ENCODE data around the gene CUX1.

CUX1 gene

DNA sequence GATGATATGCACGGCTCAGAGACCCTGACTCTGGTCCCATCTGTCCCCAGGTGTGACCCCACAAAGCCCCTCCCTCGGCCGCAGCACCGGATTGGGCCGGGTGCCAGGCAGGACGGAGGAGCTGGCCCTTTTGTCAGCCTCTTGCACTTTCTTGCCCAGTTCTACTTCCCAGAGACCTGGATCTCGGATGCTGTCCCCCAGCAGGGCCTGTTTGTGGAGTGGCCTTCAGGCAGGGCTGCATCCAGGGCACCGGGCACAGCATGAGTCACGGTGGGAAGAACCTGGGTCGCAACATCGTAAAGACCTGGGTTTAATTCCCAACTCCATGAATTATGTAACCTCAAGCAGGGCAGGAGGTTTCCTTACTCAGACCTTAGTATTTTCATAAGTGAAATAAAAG, 310.9 kb downstream of the CUX1 start:
- TF ChIP-seq, protein P1, sequence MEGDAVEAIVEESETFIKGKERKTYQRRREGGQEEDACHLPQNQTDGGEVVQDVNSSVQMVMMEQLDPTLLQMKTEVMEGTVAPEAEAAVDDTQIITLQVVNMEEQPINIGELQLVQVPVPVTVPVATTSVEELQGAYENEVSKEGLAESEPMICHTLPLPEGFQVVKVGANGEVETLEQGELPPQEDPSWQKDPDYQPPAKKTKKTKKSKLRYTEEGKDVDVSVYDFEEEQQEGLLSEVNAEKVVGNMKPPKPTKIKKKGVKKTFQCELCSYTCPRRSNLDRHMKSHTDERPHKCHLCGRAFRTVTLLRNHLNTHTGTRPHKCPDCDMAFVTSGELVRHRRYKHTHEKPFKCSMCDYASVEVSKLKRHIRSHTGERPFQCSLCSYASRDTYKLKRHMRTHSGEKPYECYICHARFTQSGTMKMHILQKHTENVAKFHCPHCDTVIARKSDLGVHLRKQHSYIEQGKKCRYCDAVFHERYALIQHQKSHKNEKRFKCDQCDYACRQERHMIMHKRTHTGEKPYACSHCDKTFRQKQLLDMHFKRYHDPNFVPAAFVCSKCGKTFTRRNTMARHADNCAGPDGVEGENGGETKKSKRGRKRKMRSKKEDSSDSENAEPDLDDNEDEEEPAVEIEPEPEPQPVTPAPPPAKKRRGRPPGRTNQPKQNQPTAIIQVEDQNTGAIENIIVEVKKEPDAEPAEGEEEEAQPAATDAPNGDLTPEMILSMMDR (IDR thresholded peaks at IDR 0.05; ENCODE audit: borderline replicate concordance, extremely low read depth, low read length, poor library complexity, severe bottlenecking) = no peak
- no peak for TF ChIP-seq EZH2 (IDR thresholded peaks at IDR 0.05; ENCODE audit: borderline replicate concordance, low read depth, low read length, severe bottlenecking)
- ATAC-seq (ENCODE audit: insufficient read depth, low read depth) = no peak
- H3K36me3 ChIP-seq (ENCODE audit: insufficient read depth, low read length) = peaks cover 40% of the 10 kb centered on the region

DNA sequence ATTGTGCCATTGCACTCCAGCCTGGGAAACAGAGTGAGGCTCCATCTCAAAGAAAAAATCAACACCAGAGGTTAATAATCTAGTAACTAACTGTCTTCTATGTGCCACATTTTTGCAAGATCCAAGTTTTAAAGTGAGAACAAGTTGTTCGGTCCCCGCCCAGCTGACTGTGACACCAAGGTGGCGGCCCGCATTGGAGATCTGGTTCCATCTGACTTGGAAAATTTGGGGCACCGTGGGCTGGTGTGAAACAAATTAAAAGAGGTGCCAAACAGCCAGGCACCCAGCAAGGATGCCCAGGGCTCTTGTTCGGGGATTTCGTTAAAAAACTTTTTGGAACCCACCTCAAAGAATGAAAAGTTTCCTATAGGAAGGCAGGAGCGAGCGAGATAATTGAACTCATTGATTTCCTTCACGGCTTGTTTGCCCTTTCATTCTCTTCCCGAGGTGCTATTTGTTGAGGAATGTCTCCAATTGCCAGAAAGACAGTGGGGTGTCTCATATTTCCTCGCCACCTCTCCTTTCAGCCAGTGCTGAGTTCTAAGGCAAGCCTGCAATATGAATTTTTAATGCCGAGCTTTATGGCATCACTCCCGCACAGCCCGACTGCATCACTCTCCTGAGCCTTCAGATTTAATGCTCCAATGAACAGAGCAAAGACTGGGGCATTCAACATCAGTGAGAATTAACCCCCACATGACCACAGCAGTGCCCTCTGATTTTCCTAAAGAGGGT, 312.4 kb downstream of the CUX1 start:
- Histone ChIP-seq H3K27ac (ENCODE audit: low read length) (no peak overlapping the region), H3K9ac (ENCODE audit: low read depth, low read length) (no peak overlapping the region), H2AFZ (ENCODE audit: low read depth, low read length) (no peak overlapping the region), H4K20me1 (ENCODE audit: insufficient read depth, low read length) (no peaks in the 10 kb centered on the region), H3K79me2 (ENCODE audit: insufficient read depth, low read length) (no peaks in the 10 kb centered on the region), H3K4me3 (ENCODE audit: low read depth in 1 of 2, low read length in 2 of 2) (no peak overlapping the region), H3K27me3 (ENCODE audit: insufficient read depth, low read length, poor library complexity) (no peaks in the 10 kb centered on the region), H3K9me3 (ENCODE audit: insufficient read depth, low read length, severe bottlenecking) (no peaks in the 10 kb centered on the region), H3K4me2 (ENCODE audit: insufficient read depth, low read length) (no peak overlapping the region), H3K36me3 (ENCODE audit: insufficient read depth, low read length) (peaks cover 38% of the 10 kb centered on the region), H3K4me1 (ENCODE audit: insufficient read depth, low read length) (no peaks in the 10 kb centered on the region)
- DNase-seq = no peak
- TF ChIP-seq, protein P1 (IDR thresholded peaks at IDR 0.05; ENCODE audit: borderline replicate concordance, extremely low read depth, low read length, poor library complexity, severe bottlenecking) = no peak
- TF ChIP-seq EZH2 (IDR thresholded peaks at IDR 0.05; ENCODE audit: borderline replicate concordance, low read depth, low read length, severe bottlenecking) = no peak
- ATAC-seq (ENCODE audit: insufficient read depth, low read depth) = no peak

More for the DNA sequence above, 310.9 kb downstream of the CUX1 start:
- H3K79me2 ChIP-seq (ENCODE audit: insufficient read depth, low read length) = no peaks in the 10 kb centered on the region
- no peak overlapping the region for H3K4me3 ChIP-seq (ENCODE audit: low read depth in 1 of 2, low read length in 2 of 2)
- H4K20me1 ChIP-seq (ENCODE audit: insufficient read depth, low read length) = no peaks in the 10 kb centered on the region
- no peak overlapping the region for H3K4me2 ChIP-seq (ENCODE audit: insufficient read depth, low read length)
- H3K9ac ChIP-seq (ENCODE audit: low read depth, low read length) = no peak overlapping the region
- no peaks in the 10 kb centered on the region for H3K4me1 ChIP-seq (ENCODE audit: insufficient read depth, low read length)
- H2AFZ ChIP-seq (ENCODE audit: low read depth, low read length) = no peak overlapping the region
- no peak for DNase-seq
- no peaks in the 10 kb centered on the region for H3K27me3 ChIP-seq (ENCODE audit: insufficient read depth, low read length, poor library complexity)
- H3K27ac ChIP-seq (ENCODE audit: low read length) = no peak overlapping the region
- no peaks in the 10 kb centered on the region for H3K9me3 ChIP-seq (ENCODE audit: insufficient read depth, low read length, severe bottlenecking)

DNA sequence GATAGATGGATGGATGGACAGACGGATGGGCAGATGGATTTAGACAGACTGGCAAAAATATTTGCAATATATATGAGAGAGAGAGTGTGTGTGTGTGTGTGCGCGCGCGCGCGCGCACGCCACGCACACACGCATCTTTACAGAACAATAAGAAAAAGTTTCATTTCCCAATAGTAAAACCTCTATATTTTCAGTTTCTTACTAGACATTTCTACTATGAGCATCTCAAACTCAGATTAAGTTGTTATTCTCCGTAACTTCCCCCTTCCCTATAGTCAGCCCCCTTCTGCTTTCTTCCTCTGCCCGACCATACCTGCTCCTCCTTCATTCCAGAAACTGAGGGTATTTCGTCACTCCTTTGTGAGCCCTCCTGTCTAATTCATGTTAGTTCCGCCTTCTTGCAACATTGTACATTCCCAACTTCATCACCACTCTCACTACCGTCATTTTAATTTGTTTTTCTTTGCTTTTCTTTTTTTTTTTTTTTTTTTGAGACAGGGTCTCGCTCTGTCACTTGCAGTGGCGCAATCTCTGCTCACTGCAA, 314.9 kb downstream of the CUX1 start:
- TF ChIP-seq, protein P1 (IDR thresholded peaks at IDR 0.05; ENCODE audit: borderline replicate concordance, extremely low read depth, low read length, poor library complexity, severe bottlenecking) = no peak
- TF ChIP-seq EZH2 (IDR thresholded peaks at IDR 0.05; ENCODE audit: borderline replicate concordance, low read depth, low read length, severe bottlenecking) = no peak
- peaks cover 36% of the 10 kb centered on the region for H3K36me3 ChIP-seq (ENCODE audit: insufficient read depth, low read length)
- no peak overlapping the region for H3K27ac ChIP-seq (ENCODE audit: low read length)
- H3K9ac ChIP-seq (ENCODE audit: low read depth, low read length) = no peak overlapping the region
- DNase-seq (no peak), ATAC-seq (ENCODE audit: insufficient read depth, low read depth) (no peak)
- no peaks in the 10 kb centered on the region for H3K9me3 ChIP-seq (ENCODE audit: insufficient read depth, low read length, severe bottlenecking)
- no peaks in the 10 kb centered on the region for H3K79me2 ChIP-seq (ENCODE audit: insufficient read depth, low read length)
- H3K27me3 ChIP-seq (ENCODE audit: insufficient read depth, low read length, poor library complexity) = no peaks in the 10 kb centered on the region
- no peak overlapping the region for H3K4me2 ChIP-seq (ENCODE audit: insufficient read depth, low read length)
- H2AFZ ChIP-seq (ENCODE audit: low read depth, low read length) = no peak overlapping the region
- no peak overlapping the region for H3K4me3 ChIP-seq (ENCODE audit: low read depth in 1 of 2, low read length in 2 of 2)
- no peaks in the 10 kb centered on the region for H4K20me1 ChIP-seq (ENCODE audit: insufficient read depth, low read length)
- H3K4me1 ChIP-seq (ENCODE audit: insufficient read depth, low read length) = no peaks in the 10 kb centered on the region
